BJ (cell line): ENCODE measurements around the gene PRKAB1. TPM values are rescaled to one million over a fixed set of nuclear protein-coding genes. Genes with fewer than 3 reads are reported as not detected.

Source experiments
- CTCF ChIA-PET: fragments of 350-600 bp; formaldehyde crosslinking; extraction: SDS; loops from one replicate; lab custom pipeline; 2021; ENCODE audit warnings: antibody characterized with exemption, inconsistent platforms; lab: Yijun Ruan, JAX
- POLR2A ChIA-PET: fragments of 300-600 bp; sonication (Branson Sonifier 250); formaldehyde crosslinking; extraction: SDS; loops from one replicate; lab custom pipeline; 2021; ENCODE audit warnings: antibody characterized with exemption; lab: Charles Lee
- DNase-seq: peaks from one replicate; pipeline ENCODE4 v3.0.0-alpha.2; 2011; ENCODE audit warnings: low read depth
- H3K27me3 ChIP-seq: 2 replicates; pipeline ENCODE4 v1.6.0; 2011; ENCODE audit warnings: low read length; ENCODE audit not compliant: control insufficient read depth, insufficient read depth
- H3K36me3 ChIP-seq: 2 replicates; pipeline ENCODE4 v1.5.1; 2011; ENCODE audit warnings: low read length; ENCODE audit not compliant: control insufficient read depth, insufficient read depth
- H3K4me3 ChIP-seq: 2 replicates; pipeline ENCODE4 v1.5.1; 2011; ENCODE audit warnings: low read depth, mild to moderate bottlenecking, control low read depth, low read length
- CTCF ChIP-seq: IDR thresholded peaks from 2 replicates; pipeline ENCODE4 v1.5.1; 2011; ENCODE audit warnings: low read depth, mild to moderate bottlenecking, control low read depth, inconsistent platforms, low read length, moderate library complexity; ENCODE audit not compliant: insufficient read depth
- polyA plus RNA-seq: library from polyadenylated mRNA; depleted of rRNA; stranded (reverse); fragments of >200 nt; gene quantifications from 2 replicates; pipeline ENCODE4 v1.2.3, GENCODE V29; 2011

Gene PRKAB1
- polyA plus RNA-seq, 1 experiment, result 45.7 TPM

- POLR2A ChIA-PET, result no interaction called here
- CTCF ChIA-PET, result interaction anchor here (0.9 to 1.0 kb wide), 2 partner anchors 12 to 98 kb away, joined by 3 to 4 read pairs; no protein-coding TSS in a partner anchor
- Histone ChIP-seq H3K27me3 (no peaks in the 10 kb centered on the region), H3K4me3 (no peak overlapping the region), H3K36me3 (peaks cover 19% of the 10 kb centered on the region)
- DNase-seq, result no peak
- TF ChIP-seq CTCF, result no peak
Observed at GRCh38 chr12:119682639-119683252, 14.8 kb downstream of the PRKAB1 start.

- ChIA-PET CTCF (interaction anchor here (1.7 kb wide), 1 partner anchor 11 kb away, joined by 4 read pairs; no protein-coding TSS in a partner anchor), POLR2A (no interaction called here)
- Histone ChIP-seq H3K4me3 (no peak overlapping the region), H3K27me3 (no peaks in the 10 kb centered on the region), H3K36me3 (peaks cover 16% of the 10 kb centered on the region)
- no peak for TF ChIP-seq CTCF
- no peak for DNase-seq
Observed at GRCh38 chr12:119683413-119683812, 15.5 kb downstream of the PRKAB1 start.

- no peak for DNase-seq
- H3K27me3 ChIP-seq, result no peaks in the 10 kb centered on the region
- POLR2A ChIA-PET, result no interaction called here
- CTCF ChIA-PET, result interaction anchor here (1.7 kb wide), 1 partner anchor 11 kb away, joined by 4 read pairs; no protein-coding TSS in a partner anchor
- TF ChIP-seq CTCF, result no peak
- H3K36me3 ChIP-seq, result peaks cover 15% of the 10 kb centered on the region
- H3K4me3 ChIP-seq, result no peak overlapping the region
Observed at GRCh38 chr12:119683816-119684215, 15.9 kb downstream of the PRKAB1 start.

GRCh38 chr12:119684711-119685369, 16.9 kb downstream of the PRKAB1 start:
- CTCF ChIA-PET, result interaction anchor here (0.9 to 1.7 kb wide), 2 partner anchors 10 to 97 kb away, joined by 3 to 4 read pairs; no protein-coding TSS in a partner anchor

More at GRCh38 chr12:119684711-119685369, 16.9 kb downstream of the PRKAB1 start:
- TF ChIP-seq CTCF, result no peak
- DNase-seq, result no peak
- no peaks in the 10 kb centered on the region for H3K27me3 ChIP-seq
- H3K36me3 ChIP-seq, result peaks cover 8% of the 10 kb centered on the region
- no peak overlapping the region for H3K4me3 ChIP-seq
- POLR2A ChIA-PET, result no interaction called here
